Dermis microvascular lymphatic vessel endothelial cell (primary cell): Measurements from ENCODE around the gene HDAC7. TPM values are rescaled to one million over a fixed set of nuclear protein-coding genes. Genes with fewer than 3 reads are reported as not detected.

Experiments used
- DNase-seq, 2 donors: peaks; one replicate each; pipeline versions ENCODE4 v3.0.0 to v3.0.0-alpha.2; 2010; ENCODE audit warnings: low read depth in 2 of 2
- total RNA-seq: library from RNA; depleted of rRNA; stranded (reverse); fragments of >200 nt; gene quantifications from 2 replicates; pipeline ENCODE4 v1.2.1, GENCODE V29; 2014

The HDAC7 gene
- total RNA-seq, 1 donor from 2014 or later, result 28.8 TPM

DNA sequence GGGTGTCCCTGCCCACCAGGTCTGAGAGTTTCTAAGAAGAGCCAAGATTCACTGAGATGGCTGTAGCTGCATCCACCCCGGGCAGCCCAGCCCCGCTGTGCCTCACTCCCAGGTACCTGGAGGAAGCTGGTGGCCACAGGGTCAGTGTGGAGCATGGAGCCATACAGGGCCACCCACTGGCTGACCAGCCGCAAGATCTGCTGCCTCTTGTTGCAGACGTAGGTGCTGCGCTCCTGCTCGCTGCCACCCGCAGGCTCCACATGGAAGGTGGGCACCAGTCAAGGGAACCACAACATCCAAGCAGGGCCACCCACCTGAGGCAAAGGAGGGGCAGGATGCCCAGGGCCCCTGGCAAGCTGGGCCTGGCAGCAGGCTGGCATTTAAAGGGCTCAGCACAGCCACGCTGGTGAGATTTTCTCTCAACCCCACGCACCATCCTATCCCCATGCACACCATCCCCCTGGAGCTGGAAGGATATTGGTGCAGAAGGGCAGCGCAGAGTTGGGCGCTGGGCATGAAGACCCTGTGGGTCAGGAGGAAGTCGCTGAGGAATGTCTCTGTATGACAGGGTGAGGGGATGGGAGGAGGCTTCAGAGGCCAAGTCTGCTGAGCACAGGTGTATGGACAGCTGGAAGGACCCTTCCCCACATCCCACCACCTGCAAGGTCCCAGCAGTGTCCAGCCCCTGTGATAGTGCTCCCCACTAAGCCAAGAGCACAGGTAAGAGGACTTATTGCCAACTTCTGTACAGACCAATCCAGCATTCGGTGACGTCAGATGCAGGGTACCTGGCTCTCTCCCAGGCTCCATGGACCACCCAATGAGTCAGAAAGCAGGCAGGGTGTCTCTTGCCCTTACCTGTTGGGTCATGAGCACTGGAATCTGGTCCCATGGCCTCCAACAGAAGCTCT, 71.9 kb downstream of the HDAC7 start:
- no peak for DNase-seq

DNA sequence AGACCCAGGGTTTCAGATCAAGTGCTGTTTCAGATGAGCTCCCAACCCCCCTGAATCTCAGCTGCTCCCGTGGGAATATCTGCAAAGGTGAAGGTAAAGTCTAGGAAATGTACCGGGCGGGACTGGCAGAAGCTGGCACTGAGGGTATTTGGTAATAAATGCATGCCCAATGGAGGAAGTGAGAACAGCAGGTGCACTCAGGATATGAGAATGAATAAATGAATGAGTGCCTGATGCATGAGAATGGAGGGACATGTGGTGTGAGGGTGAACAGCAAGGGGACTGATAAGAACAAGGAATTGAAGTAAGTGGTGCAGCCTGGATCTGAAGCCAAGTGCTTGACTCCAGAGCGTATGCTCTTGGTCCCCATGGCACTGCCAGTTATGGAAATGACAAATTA, 72.6 kb downstream of the HDAC7 start:
- DNase-seq, result no peak

DNA sequence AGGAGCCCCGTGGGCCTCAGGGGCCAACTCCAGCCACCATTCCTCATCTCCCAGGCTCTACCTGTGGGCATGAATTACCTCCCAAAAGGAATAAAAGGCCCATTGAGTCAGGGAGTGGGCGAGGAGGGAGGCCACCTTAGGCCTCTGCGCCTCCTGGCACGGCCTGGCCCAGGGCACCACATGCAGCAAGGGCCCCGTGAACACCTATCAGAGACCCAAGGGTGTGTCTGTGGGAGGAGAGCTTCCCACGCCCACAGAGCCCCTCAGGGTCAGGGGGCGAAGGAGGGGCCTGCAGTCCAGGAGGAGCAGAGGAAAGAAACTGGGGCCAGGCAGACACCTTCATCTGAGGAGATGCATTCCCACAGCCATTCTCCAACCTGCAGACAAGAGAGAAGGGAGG, 73.2 kb downstream of the HDAC7 start:
- no peak for DNase-seq

DNA sequence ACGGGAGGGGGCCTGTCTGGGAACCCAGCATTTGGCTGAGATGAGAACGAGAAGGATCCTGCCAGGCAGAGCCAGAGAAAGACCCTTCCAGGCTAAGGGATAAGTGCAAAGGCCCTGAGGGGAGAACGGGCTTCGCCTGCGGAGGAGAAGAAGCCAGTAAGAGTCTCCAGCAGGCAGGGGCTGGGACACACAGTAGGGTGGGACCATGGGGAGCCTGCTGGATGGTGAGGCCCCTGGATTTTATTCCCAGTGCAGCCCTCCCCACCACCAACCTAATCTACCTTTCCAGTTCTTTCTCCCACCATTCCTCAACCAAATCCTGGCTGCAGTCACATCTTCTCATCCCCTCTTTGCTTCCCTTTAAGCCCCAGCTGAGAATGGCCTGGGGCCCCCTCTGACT, 73.6 kb downstream of the HDAC7 start:
- DNase-seq, result no peak

DNA sequence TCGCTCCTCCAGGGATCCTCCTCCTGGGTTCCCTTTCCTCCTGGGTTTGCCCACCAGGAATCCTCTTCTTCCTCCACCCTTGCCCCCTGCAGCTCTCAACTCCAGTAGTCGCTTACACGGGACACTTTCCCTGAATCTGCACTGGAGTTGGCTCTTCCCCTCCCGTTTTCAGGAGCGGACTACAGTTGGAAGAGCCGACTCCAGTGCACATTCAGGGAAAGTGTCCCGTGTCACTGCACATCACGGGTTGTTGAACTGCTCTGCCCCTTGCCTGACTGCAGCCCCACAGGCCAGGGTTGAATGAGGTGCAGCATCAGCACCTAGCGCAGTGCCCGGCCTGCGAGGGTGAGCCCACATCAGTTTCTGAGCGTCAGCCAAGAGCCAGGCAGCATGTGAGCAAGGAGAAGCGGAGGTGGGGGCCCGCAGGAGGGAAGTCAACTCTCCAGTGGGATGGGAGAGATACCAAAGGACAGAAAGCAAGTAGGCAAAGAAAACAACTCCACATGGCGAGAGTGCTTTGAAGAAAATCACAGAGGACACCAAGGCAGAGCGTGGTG, 74.1 kb downstream of the HDAC7 start:
- DNase-seq, result no peak

DNA sequence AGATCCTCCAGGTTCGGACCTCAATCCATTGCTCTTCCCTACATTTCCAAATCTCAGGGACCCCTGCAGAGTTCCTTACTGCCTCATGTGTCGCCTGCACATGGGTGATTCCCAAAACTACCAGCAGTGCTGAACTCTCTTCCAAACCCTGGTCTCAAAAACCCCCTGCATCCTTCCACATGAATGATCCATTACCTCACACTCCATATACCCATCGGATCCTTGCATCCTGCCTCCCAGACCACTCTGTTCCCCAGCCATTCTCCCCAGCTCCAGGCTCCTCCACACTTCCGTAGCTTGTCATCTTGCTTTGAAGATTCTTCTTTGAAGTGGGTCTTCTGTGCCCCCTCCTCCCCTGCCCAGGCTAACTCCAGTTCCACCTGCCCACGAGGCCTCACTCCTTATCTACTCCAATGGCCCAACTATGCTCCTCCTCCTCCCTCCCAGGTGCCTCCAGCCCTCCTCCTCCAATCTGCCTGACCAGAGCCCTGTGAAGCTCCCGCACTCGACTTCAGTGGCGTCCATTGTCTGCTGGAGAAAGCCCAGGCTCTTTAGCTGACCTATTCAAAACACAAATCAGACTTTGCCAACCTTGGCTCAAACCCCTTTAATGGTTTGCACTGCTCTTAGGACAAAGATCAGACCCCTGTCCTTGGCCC, 74.8 kb downstream of the HDAC7 start:
- no peak for DNase-seq

DNA sequence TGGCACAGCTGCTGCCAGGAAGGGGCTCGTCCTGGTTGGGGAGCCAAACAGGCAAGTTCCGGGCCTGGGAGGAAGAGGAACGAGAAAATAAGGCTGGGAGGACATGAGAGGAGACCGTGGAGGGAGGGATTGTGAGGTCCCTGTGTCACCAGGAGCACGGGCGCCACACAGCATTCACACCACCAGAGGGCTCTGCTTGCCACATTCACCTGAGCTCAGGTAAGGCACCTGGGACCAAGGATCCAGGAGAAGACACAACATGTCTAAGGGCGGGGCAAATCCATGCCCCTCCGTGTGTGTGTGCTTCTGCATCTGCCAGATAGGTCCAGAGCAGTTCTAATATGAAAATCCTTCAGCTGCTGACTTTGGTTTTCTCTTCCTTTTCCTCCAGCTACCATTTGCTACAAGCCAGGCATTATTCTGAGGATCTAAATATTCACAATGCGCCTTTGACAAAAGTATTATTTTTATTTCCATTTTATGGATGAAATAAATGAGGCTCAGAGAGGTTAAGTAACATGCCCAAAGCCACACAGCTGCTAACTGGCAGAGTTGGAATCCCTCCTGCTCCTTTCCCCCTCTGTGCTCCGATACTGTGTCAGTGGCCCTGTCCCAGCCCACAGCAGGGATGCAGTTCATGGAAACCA, 75.6 kb downstream of the HDAC7 start:
- peak in 1 of 2 donors; percentile 35 for DNase-seq

DNA sequence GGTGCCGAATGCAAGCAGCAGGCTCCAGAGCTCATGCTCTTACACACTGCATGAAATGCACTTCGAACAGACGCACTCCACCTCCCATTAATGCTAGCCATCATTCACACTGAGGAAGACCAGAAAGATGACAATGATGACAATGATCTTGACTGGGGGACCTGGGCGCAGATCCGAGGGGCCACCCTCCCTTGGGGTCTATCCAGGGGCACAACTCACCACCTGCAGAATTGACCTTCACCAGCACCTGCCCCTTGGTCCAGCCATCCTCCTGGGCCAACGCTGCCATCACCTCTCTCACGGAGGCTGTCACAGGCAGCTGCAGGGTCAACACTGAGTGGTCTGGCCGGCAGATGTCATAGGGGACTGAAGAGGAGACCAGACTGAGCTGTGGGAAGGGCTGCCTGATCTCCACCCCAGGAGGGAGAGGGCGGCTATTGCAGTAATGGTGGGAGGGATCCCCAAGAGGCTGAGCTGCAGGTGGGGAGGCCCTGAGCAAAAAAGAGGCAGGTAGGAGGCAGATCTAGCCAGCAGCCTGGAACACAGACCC, 76.3 kb downstream of the HDAC7 start:
- no peak for DNase-seq

DNA sequence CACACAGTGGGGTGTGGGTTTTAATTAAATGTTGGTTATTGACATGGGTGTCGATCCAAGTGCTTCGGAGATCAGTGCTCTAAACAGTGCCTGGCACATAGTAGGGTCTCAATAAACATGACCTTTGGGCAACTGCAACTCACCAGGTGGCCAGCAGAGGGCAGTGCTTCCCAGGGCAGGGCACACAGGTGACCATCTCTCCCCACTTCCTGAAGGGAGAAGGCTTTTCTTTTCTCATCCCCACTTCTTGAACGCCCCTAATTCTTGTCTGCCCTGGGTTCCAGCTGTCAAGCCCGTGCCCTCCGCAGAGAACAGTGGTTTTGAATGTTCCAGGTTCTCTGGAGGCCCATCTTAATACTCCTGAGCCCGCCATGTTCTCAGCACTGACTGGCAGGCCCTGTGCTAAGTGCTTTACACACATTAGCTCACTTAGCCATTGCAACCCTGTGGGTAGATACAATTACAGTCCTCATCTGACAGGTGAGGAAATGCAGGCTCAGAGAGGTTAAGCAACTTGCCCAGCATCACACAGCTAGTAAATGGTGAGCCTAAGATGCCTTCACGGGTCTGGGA, 77.4 kb downstream of the HDAC7 start:
- peak; percentile 25 to 54 for DNase-seq

DNA sequence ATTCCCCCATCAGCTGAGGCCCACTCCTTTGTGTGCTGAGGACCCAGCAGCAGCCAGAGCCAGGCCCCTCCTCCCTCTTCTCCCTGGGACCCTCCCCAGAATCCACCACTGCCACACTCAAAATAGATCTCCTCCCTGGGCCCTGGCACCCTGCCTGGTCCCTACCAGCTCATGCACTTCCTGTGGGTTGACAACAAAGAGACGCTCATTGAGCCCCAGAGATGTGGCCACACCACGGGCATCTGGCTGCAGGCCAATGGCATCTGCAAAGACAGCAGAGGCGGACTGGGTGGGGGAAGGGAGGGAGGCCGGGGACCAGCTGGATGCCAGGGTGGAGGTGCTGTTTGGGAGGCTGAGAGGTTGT, 78.4 kb downstream of the HDAC7 start:
- DNase-seq, result peak in 1 of 2 donors; percentile 53

DNA sequence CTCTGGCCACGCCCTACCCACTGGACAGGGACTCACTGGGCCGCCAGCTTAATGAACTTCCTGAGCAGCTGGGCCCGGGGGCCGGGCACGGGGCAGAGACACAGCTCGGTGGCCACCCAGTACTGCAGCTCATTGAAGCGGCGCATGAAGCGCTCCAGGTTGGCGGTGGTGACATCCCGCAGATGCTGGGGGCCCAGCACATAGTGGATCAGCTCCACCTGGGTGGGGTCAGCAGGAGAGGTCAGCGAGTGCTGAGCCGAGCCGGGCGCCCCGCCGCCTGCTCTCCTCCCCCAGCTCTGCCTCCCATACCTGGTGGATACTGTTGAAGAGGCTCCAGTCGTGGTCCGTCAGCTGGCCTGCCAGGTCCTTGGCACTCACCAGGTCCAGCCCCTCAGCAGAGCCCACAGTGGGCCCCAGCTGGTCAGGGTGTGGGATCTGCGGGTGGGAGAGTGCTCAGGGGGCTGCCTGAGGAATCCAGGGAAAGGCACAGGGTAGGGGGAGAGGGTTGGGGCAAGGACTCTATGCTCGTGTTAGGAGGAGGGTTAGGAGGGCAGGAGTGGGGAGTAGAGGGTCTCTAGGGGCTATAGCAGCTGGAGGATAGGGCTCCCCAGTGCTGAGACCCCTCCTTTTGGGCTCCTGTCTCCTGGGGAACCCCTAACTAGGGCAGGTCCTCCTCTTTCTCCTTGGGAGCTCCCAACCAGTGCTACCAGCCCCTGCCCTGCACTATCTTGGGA, 78.9 kb downstream of the HDAC7 start:
- peak in 1 of 2 donors; percentile 24 for DNase-seq

DNA sequence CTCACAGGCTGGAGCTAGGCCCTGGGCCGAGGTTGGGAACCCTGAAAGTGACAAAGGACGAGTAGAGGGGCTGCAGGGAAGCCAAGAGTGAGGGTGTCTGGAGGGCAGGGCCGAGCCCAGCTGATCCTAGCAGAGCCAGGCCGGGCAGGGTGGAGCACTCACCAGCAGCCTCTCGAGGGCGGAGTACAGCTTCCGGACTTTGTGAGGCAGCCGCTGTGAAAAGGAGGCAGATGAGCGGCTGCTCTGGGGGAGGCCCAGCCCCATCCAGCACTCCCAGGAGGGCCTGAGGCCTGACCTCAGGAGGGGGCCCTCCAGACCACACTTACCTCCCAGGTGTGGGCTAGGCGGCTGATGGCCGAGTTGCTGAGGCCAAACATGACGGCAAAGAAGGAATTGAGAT, 79.7 kb downstream of the HDAC7 start:
- DNase-seq, result peak in 1 of 2 donors; percentile 33

DNA sequence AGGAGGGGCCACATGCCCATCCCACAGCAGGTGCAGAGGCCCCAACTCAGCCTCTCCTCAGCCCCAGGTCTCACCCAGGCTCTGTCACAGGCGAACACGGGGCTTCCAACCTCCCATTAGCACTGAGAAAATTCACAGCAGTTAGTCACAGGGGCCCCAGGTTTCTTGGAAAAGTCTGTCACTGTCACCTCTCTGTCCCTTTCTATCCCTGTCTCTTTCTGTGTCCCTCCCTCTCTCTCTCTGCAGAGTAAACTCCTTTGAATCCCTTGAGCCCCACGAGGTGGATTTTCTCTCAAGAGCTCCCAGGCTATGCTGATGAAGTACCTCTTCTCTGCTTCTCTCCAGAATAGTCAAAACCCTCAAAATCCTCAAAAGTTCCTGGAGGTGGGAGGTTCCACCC, 80.4 kb downstream of the HDAC7 start:
- no peak for DNase-seq

DNA sequence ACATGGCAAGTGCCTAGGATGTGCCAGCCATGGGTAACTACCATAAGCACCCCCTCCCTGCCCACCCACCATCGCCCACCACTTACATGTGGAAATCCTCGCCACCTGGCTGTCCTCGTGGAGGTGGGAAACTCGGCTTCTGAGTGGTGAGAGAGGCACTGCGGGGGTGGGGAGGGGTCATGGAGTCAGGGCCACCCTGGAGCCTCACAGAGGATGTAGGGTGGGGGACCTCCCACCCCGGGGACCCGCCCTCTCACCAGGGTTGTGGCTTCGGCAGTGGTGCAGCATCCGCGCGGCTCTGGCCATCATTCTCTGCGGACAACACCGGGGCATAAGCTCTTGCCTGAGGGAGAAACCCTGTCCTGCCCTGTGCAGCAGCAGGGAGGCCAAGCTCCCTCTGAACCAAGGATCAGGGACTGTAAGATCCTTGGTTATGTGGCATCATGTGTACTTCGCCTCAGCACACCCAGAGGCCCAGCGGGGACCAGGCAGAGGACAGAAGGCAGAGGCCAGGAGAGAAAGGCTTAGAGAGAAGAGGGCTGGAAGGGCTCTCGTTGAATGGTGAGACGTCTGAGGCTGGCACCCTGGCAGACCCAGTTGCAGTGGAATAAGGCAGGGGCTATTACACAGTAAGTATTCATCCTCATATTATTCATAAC, 81.6 kb downstream of the HDAC7 start:
- no peak for DNase-seq

DNA sequence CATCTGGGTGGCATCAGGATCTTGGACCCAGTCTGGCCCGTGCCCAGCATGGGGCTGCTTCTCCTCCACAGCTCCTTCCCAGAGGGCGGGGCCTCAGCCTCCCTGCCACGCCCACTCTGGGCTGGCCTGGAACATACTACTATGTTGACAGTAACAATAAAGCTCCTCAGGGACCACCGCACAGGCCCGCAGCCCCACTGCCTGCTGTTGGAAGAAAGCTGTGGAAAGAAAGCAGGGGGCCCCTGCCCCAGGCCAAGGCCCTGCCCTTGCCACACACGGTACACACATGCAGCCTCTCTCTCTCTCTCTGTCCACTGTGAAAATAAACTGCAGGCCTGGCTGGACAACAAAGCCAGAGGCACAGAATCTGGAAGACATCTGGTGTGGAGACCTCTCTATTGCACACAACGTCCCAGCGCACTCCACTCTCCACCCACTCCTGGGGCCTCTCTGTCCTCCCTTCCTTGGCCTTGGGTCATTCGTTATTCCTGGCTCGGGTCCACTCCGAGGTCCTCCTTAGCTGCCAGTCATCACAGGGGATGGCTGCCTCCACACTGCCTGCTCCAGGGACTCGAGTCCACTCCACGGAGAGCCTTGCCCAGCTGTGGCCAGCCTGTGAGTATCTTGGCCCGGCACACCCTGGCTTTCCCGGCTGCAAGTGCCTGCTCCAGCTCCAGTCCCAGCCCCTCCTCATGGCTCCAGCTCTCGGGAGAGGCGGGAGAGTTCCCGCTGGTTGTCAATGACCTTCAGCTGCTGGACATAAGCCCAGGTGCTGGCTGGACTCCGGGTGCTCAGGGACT, 82.6 kb downstream of the HDAC7 start:
- DNase-seq, result no peak

DNA sequence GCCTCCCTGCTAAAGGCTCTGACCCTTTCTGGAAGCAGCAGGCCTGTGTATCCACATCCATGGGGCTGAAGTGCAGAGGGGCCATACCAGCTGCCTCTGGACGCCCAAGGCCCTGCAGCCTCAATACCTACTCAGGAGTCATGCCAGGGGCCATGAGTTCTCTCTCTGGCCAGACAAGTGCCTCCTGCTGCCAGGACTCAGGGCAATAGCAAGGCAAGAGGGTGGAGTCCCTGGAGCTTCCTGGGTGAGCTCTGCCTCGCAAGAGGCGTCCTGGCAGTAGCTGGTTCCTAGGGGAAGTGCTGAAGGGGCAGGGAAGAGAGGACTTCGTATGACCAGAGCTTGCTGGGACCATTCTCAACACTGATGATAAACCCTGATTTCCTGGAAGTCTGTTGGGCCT, 83.5 kb downstream of the HDAC7 start:
- DNase-seq, result no peak

DNA sequence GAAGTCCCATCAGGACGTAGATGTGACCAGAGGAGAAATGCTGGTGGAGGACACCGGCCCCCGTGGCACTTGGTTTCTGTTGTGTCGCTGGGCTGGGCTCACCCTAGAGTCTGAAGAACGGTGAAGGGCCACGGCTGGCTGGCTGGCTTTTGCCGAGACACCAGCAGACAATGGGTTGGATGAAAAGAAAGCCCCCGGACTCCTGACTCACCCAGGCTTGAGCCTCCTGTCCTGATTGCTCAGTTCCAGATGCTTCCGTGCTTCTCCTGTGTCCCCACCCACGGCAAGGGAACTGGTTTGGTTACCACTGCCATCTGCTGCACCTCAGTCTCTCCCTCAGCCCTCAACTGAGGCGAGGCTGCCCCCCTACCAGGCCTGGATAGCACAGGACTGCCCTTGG, 84.1 kb downstream of the HDAC7 start:
- DNase-seq, result no peak

DNA sequence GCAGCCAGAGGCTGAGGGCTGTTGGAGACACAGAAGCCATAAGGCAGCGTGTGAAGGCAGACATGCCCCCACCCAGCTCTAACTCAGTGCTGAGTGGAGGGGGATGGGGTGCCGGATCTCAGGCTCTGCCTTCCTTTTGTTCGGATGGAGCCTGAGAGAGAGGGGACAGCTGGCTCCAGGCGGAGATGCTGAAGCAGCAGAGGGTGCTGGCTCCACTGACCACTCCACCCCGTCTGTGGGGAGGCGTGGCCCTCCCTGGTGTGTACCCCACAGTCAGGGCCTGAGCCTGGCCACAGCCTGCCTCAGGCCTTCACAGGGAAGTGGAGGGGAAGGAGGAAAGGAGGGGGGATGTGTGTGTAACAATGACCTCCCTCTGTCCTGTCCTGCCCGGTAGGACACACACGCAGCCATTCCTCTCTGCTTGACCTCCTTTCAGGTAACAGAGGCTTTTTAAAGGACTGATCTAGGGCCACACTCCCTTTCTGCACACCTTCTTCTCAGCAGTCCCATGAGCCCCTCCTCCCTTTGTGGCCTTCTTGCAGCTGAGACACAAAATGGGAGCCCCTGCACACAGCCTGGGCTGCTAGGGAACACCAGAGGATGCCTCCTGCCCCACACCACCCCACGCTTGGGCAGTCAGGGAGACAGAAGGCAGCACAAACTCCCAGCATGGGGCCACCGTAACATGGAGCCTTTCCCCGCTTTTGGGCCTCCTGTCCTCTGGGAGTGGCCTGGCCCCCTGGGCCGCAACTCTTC, 84.8 kb downstream of the HDAC7 start:
- no peak for DNase-seq

DNA sequence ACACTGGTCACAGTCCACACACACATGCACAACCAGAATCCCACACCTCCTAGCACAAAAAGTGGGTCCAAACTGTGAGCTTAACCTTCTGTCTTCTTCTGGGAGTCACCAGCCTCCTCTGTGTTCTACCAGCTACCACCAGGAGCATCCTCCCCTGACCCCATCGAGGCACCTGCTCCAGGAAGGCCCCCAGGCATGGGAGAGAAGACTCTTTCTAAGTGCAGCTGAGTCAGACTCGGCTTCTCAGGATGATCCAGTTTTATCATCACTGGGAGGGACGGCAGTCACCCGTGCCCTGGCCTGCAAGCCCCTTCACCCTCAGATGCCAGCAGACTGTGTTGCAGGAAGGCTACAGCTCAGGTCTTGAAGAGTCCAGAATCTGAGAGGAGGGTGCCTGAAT, 86.6 kb downstream of the HDAC7 start:
- no peak for DNase-seq
